C4-2B (cell line): ENCODE data around the gene ALDH1L1.

Experiments
- CTCF ChIP-seq: fragments of 450-650 bp; conservative IDR thresholded peaks from 2 replicates; pipeline ENCODE4 v1.5.1; 2017; ENCODE audit warnings: mild to moderate bottlenecking
- ZFX ChIP-seq: fragments of 450-650 bp; IDR thresholded peaks from 2 replicates; pipeline ENCODE4 v1.6.1; 2017

GRCh38 chr3:126082362-126083137, 97.8 kb downstream of the ALDH1L1 start:
- TF ChIP-seq CTCF = no peak
- no peak for TF ChIP-seq ZFX
